GM10266 (cell line): ENCODE measurements around the gene NRTN.

Experiments used
- DNase-seq: peaks from one replicate; pipeline ENCODE4 v3.0.0; 2012; ENCODE audit errors: extremely low spot score
- TF ChIP-seq, protein P1 (sequence below): IDR thresholded peaks from 2 replicates; pipeline ENCODE4 v1.5.1; 2012; ENCODE audit warnings: mild to moderate bottlenecking, low read depth; ENCODE audit not compliant: control insufficient read depth, insufficient read depth; ENCODE audit errors: missing control alignments

The NRTN gene

DNA sequence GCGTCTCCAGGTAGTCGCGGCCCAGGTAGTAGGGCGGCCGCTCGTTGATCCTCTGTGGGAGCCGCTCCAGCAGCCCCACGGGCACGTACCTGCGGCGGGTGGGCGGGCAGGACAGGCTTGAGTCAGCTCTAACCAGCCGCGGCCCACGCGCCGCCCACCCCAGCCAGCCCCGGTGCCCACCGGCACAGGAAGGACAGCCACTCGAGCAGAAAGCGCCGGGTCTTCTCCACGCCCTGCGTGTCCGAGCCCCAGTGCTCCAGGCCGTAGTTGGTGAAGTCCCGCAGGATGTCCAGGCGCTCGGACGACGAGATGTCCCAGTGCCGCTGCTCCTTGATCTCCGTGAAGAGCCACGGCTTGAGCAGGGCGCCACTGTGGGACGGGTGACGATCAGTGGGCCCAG lies 19.4 kb upstream of the NRTN start:
- DNase-seq = no peak
- TF ChIP-seq, protein P1, sequence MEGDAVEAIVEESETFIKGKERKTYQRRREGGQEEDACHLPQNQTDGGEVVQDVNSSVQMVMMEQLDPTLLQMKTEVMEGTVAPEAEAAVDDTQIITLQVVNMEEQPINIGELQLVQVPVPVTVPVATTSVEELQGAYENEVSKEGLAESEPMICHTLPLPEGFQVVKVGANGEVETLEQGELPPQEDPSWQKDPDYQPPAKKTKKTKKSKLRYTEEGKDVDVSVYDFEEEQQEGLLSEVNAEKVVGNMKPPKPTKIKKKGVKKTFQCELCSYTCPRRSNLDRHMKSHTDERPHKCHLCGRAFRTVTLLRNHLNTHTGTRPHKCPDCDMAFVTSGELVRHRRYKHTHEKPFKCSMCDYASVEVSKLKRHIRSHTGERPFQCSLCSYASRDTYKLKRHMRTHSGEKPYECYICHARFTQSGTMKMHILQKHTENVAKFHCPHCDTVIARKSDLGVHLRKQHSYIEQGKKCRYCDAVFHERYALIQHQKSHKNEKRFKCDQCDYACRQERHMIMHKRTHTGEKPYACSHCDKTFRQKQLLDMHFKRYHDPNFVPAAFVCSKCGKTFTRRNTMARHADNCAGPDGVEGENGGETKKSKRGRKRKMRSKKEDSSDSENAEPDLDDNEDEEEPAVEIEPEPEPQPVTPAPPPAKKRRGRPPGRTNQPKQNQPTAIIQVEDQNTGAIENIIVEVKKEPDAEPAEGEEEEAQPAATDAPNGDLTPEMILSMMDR = no peak

DNA sequence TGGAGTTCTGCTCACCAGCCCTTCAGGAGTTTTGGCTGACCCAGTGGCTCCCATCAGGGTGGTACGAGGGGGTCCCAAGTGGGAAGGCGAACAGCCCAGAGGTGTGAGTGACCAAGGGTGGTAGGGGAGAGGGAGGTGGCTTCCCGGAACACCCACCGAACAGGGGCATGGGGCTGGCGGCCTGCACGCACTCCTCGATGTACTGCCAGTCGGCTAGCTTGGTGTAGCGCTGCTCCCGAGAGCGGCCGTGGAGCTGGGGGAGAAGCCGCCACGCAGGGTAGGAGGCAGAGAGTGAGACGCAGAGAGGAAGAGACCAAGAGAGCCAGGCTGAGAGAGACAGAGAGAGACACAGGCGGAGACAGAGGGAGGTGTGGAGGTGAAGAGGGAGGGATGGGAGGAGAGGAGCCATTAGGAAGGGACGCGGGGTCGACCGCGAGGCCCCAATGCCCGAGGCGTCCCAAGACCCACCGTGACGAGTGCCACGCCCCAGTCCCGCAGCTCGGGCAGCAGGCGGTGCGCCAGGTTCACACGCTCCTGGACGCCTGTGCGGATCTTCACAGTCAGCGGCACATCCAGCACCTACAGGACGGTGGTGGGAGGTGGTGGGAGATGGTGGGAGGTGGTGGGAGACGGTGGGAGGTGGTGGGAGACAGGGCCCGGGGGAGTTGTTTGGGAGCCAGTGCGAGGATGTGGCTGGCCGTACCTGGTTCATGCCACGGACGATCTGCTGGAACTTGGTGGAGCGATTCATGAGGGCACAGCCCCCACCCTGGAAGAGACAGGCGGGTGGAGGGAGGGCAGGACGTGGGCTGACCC lies 18.1 kb upstream of the NRTN start:
- TF ChIP-seq, protein P1 = no peak
- DNase-seq = no peak

DNA sequence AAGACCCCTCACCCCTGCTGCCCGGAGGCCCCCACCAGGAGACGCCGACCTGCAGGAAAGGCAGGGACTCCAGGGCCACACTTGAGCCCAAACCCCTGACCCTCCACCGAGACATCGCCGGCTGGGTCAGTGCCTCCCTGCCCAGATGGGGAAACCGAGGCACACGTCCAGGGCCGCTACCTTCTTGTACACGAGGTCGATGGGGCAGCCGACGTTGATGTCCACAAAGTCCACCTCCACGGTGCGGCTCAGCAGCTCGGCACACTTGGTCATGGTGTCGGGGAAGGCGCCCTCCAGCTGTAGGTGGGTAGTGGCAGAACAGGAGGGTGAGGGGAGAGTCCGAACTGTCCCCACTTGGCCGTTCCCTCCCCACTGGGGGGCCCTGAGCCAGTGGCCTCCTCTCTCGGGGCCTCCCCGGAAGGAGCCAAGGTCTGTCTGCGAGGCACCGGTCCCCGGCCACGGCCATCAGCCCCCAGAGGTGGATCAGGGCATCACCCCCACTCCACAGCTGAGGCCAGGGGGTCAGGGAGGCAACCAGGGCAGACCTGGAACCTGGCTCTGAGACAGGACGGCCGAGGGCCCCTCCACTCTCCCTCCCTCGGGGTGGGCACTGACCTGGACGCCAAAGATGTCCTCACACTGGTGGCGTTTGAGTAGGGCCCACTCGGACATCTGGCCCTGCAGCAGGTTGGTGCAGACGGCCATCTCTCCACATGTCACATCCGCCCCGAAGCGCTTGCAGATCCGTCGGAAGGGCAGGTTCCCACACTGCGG lies 17.3 kb upstream of the NRTN start:
- TF ChIP-seq, protein P1 = no peak
- no peak for DNase-seq

DNA sequence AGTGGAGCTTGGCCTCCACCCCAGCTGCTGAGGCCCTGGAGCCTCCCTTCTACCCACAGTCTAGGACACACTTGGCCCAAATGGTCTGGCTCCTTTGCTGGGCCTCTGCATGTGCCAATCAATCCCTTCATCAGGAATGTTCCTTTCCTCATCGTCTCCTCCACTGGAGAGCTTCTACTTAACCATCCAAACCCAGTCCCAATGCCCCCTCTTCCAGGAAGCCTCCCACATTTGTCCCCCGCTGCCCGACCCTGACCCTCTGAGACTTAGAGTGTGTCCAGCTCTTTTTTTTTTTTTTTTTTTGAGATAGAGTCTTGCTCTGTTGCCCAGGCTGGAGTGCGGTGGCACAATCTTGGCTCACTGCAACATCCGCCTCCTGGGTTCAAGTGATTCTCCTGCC lies 16.4 kb upstream of the NRTN start:
- TF ChIP-seq, protein P1 = no peak
- DNase-seq = no peak

DNA sequence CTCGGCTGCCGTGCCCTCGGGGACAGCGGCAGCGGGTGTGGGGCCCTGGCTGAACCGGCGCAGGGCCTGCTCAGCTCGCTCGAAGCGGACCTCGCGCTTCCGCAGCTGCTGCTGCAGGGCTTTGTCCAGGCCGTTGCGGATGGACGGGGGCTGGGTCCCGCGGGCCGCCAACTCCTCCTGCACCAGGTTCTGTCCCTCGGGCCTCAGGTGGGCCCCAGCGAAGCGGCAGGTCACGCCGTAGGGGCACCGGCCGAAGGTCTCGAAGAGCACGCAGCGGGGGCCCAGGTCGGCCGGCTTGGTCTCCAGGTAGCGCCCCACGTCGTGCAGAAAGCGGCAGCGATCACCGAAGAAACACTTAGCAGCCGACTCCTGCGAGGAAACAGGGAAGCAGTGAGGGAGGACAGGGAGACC lies 15.5 kb upstream of the NRTN start:
- TF ChIP-seq, protein P1 = no peak
- no peak for DNase-seq

DNA sequence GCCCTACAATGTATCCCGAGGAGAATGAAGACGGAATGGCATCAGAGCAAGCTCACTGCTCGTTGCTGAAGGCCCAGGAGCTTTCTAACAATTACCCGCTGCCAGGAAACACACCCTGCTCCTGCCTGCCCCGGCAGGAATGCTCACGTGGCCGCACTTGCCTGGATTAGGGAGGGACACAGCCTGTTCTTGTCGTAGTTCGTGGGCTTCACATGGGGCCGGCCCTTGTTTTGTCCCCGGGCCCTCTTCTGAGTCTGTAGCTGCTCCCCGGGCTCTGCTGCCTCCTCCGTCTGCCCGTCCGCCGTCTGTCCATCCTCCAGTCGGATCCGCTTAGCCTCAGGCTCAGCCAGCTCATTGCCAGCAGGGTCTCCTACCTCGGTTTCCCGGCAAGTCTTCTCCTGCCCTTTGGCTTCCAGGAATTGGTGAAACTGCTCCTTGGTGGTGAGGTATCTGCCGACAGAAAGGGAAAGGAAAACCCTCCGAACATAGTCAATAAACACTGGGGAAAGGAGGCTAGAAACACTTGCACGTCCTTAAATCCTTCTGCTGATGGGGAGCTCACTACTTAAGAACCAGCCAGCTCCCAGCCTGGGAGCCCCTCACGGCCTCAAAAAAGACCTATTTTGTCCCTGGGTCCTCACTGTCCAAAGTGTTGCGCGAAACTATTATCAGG lies 14.8 kb upstream of the NRTN start:
- DNase-seq = no peak
- TF ChIP-seq, protein P1 = no peak
